ENCODE data around the gene DRD2.
"Not testable (repeated sequence)": the region's sequence is repeated elsewhere in the genome, so short reads cannot be mapped to it uniquely, and the experiment has no call there.

Gene DRD2

DNA sequence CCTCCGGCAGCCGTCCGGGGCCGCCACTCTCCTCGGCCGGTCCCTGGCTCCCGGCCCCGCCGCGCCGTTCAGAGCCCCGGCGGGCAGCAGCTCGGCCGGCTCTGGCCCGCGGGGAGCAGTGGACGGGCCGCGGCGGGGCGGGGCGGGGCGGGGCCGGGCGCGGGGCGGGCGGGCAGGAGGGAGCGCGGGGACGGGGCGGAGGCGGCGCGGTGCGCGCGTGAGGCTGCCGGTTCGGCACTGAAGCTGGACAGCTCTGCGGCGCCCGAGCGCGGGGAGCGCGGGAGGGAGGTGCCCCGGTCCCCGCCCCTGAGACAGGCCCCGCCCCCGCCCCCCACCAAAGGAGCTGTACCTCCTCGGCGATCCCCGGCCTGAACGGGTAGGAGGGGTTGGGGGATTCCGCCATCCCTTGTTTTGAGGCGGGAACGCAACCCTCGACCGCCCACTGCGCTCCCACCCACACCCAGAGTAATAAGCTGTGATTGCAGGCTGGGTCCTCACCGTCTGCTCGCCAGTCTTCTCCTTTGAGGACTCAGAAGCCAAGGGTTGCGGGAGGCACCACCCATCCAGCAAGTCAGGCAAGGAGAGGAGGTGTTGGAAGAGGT lies at the start of gene DRD2:
TSS of gene DRD2 (minus strand) at position 239 of the 602 bp plus-strand sequence. CDS start 50,747 bp downstream, outside the sequence.
- peak; percentile 44 for DNase-seq

DNA sequence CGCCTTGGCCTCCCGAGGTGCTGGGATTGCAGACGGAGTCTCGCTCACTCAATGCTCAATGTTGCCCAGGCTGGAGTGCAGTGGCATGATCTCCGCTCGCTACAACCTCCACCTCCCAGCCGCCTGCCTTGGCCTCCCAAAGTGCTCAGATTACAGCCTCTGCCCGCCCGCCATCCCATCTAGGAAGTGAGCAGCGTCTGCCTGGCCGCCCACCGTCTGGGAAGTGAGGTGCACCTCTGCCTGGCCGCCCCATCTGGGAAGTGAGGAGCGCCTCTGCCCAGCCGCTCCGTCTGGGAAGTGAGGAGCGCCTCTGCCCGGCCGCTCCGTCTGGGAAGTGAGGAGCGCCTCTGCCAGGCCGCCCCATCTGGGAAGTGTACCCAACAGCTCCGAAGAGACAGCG lies 48.7 kb upstream of the DRD2 start:
- DNase-seq: not testable (repeated sequence)

DNA sequence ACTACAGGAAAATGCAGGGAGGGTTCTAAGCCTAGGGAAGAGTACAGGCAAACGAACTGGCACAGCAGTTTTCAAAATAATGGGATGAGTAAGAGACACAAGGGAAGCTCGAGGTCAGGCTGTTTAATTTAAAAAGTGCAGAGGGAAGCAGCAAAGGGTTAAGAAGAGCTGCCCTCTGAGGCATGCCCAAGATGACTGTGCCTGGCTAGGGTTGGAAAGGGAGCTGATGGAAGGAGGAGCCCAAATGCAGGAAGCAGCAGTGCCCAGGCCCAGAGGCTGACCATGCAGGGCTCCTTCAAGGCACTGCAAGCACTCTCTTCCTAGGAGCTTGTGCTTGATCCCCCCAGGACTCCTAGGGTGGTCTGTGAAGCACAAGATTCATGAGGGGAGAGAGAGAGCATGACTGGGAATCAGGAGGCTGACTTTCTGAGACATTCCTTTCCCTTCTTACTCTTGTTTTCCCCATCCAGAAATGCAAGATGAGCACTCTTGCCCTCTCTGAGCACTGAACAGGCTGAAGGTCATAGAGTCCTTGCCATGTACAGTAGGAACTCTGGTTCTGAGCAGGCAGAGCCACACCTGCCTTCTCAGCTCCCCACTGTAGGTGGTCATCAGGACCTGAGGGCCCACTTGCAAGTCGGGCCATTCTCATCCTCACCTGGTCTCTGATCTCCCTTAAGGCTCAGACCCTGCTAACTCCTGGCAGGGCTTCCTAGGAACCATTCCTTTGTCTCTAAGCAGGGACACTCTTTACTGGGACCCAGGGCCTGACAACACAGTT lies 46.7 kb upstream of the DRD2 start:
- DNase-seq: no peak

DNA sequence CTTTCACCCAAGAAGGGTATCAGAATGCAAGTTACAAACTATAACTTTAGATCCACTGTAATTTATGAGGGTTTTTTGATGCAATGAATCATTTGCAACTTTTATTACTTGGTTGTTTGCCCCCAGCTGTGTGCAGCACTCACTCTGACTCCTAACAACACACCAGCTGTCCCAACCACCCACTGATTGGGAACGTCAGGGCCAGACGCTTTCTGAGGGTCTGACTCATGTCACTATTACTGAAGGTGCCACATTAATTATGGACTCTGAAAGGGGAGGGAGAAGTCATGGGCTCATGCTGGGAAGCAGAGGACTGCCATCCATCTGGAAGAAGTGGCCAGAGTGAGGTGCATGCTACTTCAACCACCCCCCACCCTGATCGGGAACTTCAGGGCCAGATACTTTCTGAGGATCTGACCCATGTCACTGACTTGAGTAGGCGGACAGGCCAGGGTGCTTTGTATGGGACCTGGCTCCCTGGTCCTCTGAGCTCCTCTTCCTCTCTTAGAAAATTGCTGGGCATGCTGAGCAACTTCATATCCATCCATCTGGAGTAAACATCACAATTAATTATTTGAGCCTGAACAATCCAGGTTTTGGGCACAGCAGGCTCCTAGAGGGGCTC lies 44.9 kb upstream of the DRD2 start:
- DNase-seq: peak; percentile 41

DNA sequence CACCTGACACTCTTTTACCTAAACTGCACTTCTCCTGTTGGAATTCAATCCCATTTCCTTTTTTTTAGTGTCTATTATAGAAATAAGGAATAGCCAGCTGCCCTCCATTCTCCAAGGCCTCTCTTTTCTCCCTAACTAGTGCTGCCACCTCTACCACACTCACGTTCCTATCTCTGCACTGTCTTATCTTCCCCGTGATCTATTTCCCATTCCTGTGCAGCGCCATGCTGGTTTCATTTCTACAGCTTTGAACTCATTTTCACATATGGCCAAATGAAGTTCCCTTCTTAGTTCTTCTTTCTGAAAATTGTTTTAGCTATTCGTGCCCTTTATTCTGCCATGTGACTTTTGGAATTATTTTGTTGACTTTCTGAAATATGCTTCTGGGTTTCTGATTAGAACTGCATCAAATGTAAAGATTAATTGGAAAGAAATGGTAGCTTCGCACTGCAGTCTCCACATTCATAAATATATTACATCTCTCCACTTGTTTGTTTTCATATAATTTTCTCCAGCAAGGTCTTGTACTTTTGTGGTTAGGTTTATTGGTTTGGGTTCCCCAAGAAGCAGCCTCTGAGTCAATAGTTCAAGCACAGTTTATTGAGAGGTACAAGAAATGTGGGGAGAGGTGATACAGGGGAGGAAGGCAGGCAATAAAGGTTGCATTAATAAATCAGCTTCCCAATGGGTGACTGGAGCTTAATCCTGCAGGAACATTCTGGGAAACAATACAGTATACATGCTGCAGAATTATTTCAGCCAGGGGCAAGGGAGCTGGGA lies 43.7 kb upstream of the DRD2 start:
- no peak for DNase-seq

DNA sequence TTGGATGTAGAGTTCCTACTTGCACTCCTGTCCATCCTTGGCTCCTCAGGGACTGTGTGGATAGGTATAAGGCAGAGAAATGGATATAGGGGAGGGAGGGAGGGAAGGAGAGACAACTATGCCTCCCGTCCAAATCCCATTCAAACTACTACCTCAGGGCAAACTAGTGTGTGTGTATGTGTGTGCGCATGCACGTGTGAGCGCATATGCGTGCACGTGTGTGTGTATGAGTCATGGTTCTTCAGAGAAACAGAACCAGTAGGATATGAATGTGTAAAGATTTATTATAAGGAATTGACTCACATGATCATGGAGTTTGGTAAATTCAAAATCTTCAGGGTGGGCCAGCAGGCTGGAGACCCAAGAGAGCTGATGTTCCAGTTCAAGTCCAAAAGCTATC lies 42.2 kb upstream of the DRD2 start:
- DNase-seq: no peak

DNA sequence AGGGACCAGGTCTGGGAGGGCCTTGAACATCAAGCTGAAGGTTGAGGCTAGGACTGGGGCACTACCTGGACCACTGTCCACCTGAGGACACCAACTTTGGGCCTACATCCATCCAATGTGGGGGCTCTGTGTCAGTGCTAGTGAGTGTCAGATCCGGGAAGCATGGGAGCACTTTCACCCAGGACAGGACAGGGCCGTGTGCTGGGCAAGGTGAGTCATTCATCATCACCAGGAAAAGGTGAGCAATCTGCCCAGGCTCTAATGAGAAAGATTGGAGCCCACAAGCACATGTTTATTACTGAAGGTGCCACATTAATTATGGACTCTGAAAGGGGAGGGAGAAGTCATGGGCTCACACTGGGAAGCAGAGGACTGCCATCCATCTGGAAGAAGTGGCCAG lies 39.7 kb upstream of the DRD2 start:
- DNase-seq: no peak

DNA sequence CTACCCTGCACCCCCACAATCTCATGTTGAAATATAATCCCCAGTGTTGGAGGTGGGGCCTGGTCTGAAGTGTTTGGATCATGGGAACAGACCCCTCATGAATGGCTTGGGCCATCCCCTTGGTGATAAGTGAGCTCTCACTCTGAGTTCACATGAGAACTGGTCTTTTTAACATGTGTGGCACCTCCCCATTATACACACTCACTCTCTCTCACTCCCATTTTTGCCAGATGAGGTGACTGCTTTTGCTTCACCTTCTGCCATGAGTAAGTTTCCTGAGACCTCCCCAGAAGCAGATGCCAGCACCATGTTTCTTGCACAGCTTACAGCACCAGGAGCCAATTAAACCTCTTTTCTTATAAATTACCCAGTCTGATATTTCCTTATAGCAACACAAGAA lies 32.1 kb upstream of the DRD2 start:
- no peak for DNase-seq

DNA sequence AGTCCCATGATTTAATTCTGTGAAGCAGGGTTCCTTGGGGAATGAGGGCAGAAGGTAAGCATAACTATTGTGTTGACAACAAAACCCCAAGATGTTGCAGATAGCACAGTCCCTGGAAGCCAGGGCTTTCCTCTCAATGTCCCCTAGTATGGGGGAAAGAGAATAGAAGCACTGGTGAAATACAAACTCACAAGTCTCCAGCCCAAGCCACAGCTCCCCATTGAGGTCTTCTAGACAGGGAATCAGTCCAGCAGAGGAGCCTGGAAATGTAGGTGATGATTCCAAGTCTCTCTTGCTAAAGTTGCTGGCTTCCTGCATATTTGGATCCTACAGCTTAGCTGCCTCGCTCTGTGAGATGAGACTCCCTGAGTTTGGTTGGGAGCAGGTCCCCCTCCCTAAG lies 31.7 kb upstream of the DRD2 start:
- DNase-seq: no peak

DNA sequence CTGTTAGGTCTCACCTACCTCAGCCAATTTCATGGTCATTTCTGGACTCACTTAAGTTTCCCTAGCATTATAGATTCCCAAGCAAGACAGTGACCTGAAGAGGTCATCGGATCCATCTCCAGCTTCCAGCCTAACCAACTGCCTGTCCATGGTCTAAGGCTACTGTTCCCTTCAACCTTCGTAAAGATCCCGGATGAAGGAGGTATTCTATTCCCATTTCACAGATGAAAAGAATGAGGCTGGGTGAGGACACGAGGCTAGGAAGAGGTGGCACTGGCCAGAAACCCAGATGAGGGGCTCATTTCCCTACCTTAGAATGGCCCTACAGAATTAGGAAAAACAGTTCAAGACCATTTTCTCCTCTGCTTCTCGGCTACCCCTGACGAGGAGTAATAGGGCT lies 31.3 kb upstream of the DRD2 start:
- DNase-seq: no peak

DNA sequence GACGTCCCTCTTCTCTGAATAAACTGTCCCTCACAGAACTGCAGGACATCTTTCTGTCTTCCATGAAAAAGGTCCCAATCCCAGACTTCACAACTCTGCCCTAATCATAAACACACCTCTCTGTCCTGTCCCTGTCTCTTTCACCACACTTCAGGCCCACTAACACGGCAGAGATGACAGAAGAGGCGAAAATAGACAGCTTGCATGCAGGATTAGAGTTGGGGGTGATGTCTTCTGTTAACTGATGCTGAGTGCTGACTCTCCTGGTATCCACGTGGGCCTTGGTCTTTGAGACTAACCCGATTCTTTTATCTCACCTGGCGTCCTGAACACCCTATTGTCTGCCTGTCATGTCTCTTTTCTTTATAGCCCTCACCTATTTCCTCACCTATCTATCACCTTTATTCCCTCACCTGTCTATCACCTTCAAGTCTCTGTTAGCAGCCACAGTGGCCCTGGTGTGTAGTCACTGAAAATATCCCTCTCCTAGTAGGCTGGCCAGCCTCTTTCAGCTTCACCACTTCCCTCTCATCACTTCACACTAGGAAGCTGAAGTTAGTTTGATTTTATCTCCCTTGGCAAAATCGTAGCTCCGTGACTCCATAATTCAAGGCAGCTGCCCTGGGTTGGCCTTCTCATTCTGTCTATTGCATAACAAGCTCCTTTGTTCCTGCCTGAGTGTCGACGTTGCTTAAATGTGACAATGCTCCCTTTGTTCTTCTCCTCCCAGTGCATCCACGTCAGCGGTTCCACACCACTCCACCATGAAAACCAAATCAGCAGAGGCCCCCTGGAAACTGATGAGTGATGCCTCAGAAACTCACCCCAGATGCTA lies 30.6 kb upstream of the DRD2 start:
- peak; percentile 69 for DNase-seq

DNA sequence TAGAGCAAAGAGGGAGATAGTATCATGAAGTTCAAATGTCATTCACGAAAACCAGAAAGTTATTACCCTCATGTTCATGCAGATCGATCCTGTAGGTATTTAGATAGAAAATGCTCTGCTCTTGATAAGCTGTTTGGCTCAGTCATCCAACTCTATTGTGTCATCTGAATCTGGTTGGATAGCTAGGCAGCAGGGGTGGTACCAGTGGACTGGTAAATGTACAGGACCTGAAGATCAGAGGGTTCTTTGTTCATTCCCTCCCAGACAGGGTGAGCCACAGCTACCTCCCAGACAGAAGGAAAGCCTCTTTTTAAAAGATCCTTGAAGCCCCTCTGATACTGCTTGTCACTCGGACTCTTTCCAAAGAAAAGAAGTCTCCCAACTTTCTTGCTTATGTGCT lies 29.8 kb upstream of the DRD2 start:
- DNase-seq: no peak

DNA sequence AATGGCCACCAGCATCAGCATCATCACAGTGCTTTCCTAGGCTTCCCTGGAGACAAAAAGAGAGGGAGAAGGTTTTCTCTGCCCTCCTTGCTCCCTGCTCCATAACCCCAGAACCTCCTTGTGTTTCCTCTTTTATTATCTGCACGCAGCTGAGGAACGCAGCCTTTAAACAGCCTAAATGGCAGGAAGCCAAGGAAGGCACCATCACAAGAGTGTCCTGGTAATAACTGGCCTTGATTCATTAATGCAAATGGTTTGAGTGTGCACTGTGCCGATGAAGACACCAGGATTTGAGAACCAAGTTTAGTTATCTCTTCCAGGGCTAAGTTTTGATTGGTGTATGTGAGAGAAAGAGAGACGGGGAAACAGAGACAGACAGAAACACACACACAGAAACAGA lies 29.4 kb upstream of the DRD2 start:
- DNase-seq: no peak

DNA sequence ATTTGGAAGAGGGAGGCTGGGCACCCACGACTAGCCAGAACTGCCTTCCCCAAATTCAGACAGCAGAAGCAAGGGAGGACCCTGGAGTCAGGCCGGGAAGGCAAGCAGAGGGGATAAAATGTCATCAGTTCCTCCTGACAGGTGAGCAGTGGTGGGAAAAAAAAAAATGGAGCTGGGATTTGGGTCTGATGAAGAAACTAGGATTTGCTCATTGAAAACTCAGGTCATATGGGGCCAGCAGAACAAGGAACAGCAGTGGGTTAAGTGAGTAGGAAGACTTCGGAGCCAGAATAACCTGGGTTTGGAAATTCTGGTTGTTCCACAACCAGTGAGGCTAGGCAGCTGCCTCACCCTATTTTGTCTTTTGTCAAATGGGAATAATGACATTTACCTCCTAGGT lies 28.9 kb upstream of the DRD2 start:
- DNase-seq: no peak

DNA sequence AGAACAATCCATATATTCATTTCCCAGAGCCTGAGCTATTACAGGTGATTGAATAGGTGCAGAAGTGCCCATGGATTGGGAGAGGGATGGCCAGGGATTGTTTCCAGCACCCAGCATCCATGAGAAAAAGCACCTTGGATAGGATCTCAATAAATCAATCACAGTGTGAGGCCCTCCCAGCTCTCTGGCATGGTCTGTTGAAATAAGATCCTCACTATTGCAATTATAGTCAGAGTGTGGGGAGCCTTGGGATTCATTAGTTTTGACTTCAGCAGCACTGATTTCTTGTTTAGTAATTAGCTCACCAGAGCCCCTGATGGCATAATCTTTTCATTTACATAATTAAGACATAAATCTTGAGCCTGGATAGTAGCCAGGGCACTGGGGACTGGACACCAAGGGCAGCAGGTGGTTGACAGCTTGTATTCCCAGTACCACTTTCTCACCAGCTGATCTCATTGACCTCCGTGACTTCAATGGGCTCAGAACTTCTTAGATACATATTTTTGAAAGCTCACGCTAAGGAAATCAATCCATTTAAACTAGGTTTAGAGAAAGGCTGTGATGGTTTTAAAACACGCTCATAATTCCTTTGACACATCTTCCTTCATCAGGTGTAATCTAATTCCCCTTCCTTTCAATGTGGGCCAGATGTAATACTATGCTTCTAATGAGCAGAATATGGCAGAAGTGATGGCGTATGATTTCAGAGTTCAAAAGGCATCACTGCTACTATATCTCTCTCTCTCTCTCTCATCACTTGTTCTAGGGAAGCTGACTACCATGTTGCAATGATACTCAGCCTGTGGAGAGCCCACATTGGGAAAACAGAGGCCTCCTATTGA lies 22.1 kb upstream of the DRD2 start:
- DNase-seq: no peak

DNA sequence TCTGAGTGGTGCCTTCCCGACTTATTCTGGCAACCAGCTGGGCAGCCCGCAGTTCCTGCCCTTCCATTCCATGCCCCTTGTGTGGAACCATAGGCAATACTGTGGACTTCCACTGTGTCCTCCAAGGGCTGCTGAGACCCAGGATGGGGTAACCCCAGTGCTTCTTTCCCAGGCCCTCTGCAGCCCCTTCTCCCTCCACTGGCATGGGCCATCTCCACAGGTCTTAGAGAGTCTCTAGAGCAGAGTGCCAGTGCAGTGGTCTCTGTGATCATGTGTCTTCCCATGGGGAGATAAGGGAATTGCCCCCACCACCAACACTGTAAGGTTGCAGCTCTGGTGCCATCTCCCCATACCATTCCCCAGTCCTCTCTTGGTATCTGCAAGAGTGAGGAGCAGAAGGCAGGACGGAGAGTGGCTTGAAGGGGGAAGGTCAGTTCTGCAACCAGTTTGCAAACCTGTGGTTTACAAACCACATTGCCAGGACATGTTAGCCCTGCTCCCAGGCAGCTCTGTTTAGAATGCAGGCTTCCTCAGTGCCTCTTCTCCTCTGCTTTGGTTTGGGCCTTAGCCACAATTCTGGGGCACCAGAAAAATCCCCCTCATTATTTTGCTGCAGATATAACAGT lies 20.9 kb upstream of the DRD2 start:
- DNase-seq: no peak

DNA sequence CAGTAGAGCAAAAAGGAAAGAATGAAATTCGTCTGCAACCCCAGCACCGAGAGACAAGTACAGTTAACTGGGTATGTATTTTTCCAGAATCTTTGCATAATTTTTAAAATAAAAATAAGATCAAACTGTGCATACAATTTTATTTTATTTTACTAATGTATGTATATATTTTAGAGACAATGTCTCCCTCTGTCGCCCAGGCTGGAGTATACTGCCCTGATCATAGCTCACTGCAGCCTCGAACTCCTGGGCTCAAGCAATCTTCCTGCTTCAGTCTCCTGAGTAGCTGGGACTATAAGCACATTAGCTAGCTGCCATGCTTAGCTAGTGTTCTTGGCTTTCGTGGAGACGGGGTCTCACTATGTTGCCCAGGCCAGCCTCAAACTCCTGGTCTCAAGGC lies 18.8 kb upstream of the DRD2 start:
- DNase-seq: no peak

DNA sequence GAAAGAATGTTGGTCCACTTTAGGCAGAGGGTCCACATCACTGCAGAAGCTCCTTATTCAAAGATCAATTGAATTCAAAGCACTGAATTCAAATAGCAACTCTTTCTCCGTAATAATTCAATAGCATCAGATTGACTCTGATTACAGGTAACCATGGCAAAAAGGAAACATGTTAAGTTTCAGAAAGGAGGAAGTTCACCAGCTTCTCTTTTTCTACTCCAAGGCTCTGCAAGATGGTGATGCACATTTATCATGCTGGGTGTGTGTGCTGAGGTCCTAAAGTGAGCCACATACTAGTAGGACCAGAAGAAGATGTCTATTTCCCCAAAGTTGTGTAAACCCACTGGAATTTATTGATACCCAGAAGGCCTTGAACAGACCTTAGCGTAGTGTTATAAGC lies 18.0 kb upstream of the DRD2 start:
- DNase-seq: no peak

DNA sequence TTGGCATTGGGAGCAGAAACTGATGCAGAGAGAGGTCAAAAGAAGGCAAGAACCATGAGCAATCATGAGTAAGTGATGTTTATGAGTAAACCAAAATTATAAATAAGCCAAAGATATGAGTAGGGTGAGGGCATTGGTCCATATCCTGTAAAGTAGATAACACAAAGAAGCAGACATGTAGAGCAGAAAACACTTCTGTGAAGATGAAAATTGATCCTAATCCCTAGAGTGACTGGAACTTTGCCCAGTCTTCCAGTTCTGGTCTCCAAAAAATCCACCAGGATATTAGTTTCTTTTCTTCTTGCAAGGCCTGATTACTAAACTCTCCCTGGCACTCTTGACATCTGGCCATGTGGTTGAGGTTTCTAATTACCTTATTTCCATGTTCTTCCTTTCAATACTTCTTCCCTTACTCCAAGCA lies 13.7 kb upstream of the DRD2 start:
- no peak for DNase-seq

DNA sequence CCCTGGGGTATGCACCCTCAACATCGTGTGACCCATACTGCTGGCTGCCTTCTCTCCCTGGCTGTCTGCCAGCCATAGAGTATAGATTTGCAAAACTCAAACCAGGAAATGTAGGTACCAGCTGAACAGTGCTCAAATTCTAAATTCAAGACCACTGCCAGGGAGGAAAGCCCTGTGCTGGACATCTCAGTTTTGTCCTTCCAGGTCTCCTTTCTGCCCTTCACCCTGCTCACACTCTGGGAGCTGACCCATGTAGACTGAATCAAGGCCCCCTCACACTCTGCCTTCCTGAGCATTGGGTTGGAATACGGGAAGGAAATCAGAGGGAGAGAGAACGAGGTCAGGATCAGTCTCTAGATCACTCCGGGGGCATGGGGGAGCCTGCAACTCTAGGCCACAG lies 12.4 kb upstream of the DRD2 start:
- no peak for DNase-seq

DNA sequence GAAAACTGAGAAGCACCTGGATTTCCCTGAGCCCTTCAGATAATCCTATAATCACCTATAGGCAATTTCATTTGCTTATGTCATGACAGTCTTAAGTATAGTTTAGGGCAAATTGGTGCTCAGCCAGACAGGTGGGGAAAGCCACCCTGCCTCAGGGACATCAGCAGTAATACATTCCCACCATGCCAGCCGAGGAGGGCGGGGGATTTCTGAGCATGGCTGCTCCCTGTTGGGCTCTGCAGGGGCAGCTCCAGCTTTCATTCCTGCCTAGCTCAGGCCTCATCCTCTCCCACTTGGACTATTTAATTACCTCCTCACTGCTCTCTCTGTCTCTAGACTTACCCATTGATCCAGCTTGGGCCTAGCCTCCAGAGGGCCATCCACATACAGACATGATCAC lies 9.0 kb upstream of the DRD2 start:
- no peak for DNase-seq
